COLO829 (cell line): ENCODE measurements around the gene ATP10B.
A peak's percentile ranks its signal among the peaks of the same experiment; 100 is the strongest.
"Not testable (repeated sequence)": the region's sequence is repeated elsewhere in the genome, so short reads cannot be mapped to it uniquely, and the experiment has no call there.

Source experiments
- DNase-seq: peaks from one replicate; pipeline ENCODE4 v3.0.0; 2012; ENCODE audit warnings: low spot score

The ATP10B gene

GRCh38 chr5:160750938-160751657 is 100.9 kb downstream of the ATP10B start:
- DNase-seq: no peak

- no peak for DNase-seq
Measured at GRCh38 chr5:160749682-160750081, 102.3 kb downstream of the ATP10B start.

- DNase-seq: no peak
Measured at GRCh38 chr5:160749026-160749425, 103.0 kb downstream of the ATP10B start.

GRCh38 chr5:160747987-160748386 is 104.0 kb downstream of the ATP10B start:
- no peak for DNase-seq

- no peak for DNase-seq
Measured at GRCh38 chr5:160747559-160747958, 104.5 kb downstream of the ATP10B start.

- no peak for DNase-seq
Measured at GRCh38 chr5:160744268-160745101, 107.5 kb downstream of the ATP10B start.

- no peak for DNase-seq
Measured at GRCh38 chr5:160743027-160743426, 109.0 kb downstream of the ATP10B start.

- no peak for DNase-seq
Measured at GRCh38 chr5:160742446-160742845, 109.6 kb downstream of the ATP10B start.

- DNase-seq: no peak
Measured at GRCh38 chr5:160727296-160727997, 124.6 kb downstream of the ATP10B start.

- DNase-seq: no peak
Measured at GRCh38 chr5:160726721-160727120, 125.3 kb downstream of the ATP10B start.

GRCh38 chr5:160720822-160721221 is 131.2 kb downstream of the ATP10B start:
- DNase-seq: no peak

GRCh38 chr5:160715508-160715907 is 136.5 kb downstream of the ATP10B start:
- not testable (repeated sequence) for DNase-seq

- DNase-seq: no peak
Measured at GRCh38 chr5:160703547-160704189, 148.3 kb downstream of the ATP10B start.

GRCh38 chr5:160702934-160703333 is 149.1 kb downstream of the ATP10B start:
- no peak for DNase-seq

GRCh38 chr5:160702311-160702803 is 149.7 kb downstream of the ATP10B start:
- no peak for DNase-seq

- DNase-seq: no peak
Measured at GRCh38 chr5:160701403-160701802, 150.6 kb downstream of the ATP10B start.

GRCh38 chr5:160699301-160699700 is 152.7 kb downstream of the ATP10B start:
- peak; percentile 38 for DNase-seq

- DNase-seq: peak; percentile 38
Measured at GRCh38 chr5:160697281-160697680, 154.7 kb downstream of the ATP10B start.

GRCh38 chr5:160694896-160695295 is 157.1 kb downstream of the ATP10B start:
- DNase-seq: no peak

- no peak for DNase-seq
Measured at GRCh38 chr5:160693831-160694465, 158.1 kb downstream of the ATP10B start.

- no peak for DNase-seq
Measured at GRCh38 chr5:160692271-160692670, 159.7 kb downstream of the ATP10B start.

GRCh38 chr5:160685695-160686094 is 166.3 kb downstream of the ATP10B start:
- no peak for DNase-seq
